Measurements from ENCODE around the gene RASGRP4.
A peak's percentile ranks its signal among the peaks of the same experiment; 100 is the strongest.
"Not testable (repeated sequence)": the region's sequence is repeated elsewhere in the genome, so short reads cannot be mapped to it uniquely, and the experiment has no call there.

RASGRP4 gene

GRCh38 chr19:38425810-38426466 lies at the start of gene RASGRP4:
TSS of gene RASGRP4 (minus strand) at chr19:38426219. CDS start at chr19:38426091, 128 bp downstream.
- DNase-seq (ENCODE audit: low spot score) = peak; percentile 56
- no peak for TF ChIP-seq CTCF (IDR thresholded peaks at IDR 0.05; ENCODE audit: extremely low read depth, missing control alignments)

GRCh38 chr19:38475176-38475575 lies 49.2 kb upstream of the RASGRP4 start:
- DNase-seq (ENCODE audit: low spot score) = no peak
- no peak for TF ChIP-seq CTCF (IDR thresholded peaks at IDR 0.05; ENCODE audit: extremely low read depth, missing control alignments)

GRCh38 chr19:38473201-38473600 lies 47.2 kb upstream of the RASGRP4 start:
- no peak for DNase-seq (ENCODE audit: low spot score)
- no peak for TF ChIP-seq CTCF (IDR thresholded peaks at IDR 0.05; ENCODE audit: extremely low read depth, missing control alignments)

- not testable (repeated sequence) for DNase-seq (ENCODE audit: low spot score)
These were observed 46.7 kb upstream of the RASGRP4 start for GRCh38 chr19:38472725-38473124.

- no peak for DNase-seq (ENCODE audit: low spot score)
- no peak for TF ChIP-seq CTCF (IDR thresholded peaks at IDR 0.05; ENCODE audit: extremely low read depth, missing control alignments)
These were observed 44.9 kb upstream of the RASGRP4 start for GRCh38 chr19:38470788-38471480.

- no peak for DNase-seq (ENCODE audit: low spot score)
- TF ChIP-seq CTCF (IDR thresholded peaks at IDR 0.05; ENCODE audit: extremely low read depth, missing control alignments) = no peak
These were observed 43.1 kb upstream of the RASGRP4 start for GRCh38 chr19:38469151-38469550.

- DNase-seq (ENCODE audit: low spot score) = no peak
- no peak for TF ChIP-seq CTCF (IDR thresholded peaks at IDR 0.05; ENCODE audit: extremely low read depth, missing control alignments)
These were observed 41.8 kb upstream of the RASGRP4 start for GRCh38 chr19:38467541-38468525.

Data from GM20000 (cell line).